Endometrium (tissue), 2 donors: ENCODE results near the gene DNAJC4.

Source experiments
- FAIRE-seq: peaks from 2 replicates; lab custom pipeline; 2012; peaks lifted over from hg19 to GRCh38; lab: Jason Lieb, UNC
- donor health status: control.
- donor health status: control.

The DNAJC4 gene

DNA sequence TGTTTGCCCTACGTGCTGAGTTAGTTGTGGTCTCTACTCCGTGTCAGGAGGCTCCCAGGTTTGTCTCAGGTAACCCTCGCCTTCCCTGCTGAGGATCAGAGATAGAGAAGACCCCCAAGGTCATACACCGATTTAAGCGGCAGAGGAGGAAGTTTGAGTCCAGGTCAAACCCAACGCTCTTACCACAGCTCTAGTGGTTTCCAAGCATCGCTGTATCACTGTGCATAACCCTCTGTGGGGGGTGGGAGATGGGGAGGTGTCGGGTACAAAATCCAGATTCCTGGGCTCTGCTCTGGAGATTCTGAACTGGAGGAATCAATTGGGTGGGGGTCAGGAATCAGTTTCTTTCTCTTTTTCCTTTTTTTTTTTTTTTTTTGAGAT is 627 bp downstream of the DNAJC4 start:
- no peak for FAIRE-seq

DNA sequence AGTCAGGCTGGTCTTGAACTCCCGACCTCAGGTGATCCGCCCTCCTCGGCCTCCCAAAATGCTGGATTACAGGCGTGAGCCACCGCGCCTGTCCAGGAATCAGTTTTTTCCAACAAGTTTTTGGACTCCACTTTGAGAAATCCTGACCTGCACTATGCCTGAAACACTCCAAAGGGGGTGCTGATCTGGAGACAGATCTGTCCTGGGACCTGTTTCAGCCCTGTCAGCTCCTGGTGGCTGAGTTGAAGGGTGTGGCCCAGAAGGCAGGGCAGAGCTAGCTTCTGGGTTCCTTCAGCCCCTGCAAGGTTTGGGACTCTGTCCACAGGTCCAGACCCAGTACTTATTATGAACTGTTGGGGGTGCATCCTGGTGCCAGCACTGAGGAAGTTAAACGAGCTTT is 1.2 kb downstream of the DNAJC4 start:
- no peak for FAIRE-seq

DNA sequence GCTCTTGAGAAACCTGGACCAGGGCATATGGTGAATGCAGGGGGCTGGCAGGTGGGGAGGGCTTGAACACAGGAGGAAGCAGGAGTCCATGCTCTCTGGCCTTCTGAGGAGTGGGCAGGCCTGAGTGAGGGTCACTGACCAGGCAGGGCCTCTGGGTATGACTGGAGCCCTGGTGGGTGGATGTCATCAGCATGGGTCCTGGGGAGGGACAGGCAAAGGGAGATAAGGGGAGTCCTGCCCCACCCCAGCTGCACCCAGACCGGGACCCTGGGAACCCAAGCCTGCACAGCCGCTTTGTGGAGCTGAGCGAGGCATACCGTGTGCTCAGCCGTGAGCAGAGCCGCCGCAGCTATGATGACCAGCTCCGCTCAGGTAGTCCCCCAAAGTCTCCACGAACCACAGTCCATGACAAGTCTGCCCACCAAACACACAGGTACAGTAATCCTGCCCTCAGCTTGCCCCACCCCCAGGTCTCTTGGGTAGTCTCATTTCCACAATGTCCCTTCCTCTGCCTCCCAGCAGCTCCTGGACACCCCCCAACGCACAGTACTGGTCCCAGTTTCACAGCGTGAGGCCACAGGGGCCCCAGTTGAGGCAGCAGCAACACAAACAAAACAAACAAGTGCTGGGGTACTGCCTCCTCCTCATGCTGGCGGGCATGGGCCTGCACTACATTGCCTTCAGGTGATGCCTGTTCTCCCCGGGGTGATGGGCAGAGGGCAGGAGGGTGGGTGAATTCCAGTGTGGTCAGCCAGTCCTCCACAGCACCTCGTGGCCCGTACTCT is 2.0 kb downstream of the DNAJC4 start:
- no peak for FAIRE-seq

DNA sequence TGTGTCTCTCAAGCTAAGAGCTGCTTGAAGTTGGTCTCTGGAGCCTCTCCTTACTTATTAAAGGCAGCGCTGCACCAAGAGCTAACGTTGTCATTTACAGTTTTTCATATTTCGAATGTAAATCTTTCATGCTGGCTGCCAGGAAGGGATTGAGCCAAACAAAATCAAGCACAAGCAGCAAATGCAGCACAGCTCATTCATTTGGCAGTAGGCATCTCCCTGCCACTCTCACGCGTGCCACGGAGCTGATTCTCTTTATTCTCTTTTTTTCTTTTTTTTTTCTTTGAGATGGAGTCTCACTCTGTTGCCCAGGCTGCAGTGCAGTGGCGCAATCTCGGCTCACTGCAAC is 2.6 kb downstream of the DNAJC4 start:
- no peak for FAIRE-seq

DNA sequence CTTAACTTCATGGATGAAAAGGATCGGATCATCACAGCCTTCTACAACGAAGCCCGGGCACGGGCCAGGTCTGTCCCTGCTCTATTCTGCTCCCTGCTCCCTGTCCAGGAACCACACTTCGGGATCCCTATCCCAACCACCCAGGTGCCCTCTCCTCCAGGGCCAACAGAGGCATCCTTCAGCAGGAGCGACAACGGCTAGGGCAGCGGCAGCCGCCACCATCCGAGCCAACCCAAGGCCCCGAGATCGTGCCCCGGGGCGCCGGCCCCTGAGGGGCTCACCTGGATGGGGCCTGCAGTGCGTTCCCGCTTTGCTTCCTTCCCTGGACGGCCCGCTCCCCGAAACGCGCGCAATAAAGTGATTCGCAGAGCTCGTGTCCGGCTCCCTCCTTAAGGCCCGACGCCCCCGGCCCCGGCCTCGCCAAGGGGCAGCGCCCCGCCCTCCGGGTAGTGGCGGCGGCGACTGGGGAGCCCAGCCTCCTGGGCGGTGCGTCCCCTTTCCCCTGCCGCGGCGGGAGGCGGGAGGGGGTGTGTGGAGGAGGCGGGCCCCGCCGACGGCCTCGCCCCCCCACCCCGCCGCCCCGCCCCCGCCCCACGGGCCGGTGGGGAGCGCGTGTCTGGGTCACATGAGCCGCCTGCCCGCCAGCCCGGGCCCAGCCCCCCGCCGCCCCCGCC is 3.7 kb downstream of the DNAJC4 start, which contains the start of gene VEGFB:
VEGFB (plus strand) TSS at position 672 of the 674 bp plus-strand sequence. CDS start 250 bp downstream, outside the sequence.
- FAIRE-seq, result no peak

DNA sequence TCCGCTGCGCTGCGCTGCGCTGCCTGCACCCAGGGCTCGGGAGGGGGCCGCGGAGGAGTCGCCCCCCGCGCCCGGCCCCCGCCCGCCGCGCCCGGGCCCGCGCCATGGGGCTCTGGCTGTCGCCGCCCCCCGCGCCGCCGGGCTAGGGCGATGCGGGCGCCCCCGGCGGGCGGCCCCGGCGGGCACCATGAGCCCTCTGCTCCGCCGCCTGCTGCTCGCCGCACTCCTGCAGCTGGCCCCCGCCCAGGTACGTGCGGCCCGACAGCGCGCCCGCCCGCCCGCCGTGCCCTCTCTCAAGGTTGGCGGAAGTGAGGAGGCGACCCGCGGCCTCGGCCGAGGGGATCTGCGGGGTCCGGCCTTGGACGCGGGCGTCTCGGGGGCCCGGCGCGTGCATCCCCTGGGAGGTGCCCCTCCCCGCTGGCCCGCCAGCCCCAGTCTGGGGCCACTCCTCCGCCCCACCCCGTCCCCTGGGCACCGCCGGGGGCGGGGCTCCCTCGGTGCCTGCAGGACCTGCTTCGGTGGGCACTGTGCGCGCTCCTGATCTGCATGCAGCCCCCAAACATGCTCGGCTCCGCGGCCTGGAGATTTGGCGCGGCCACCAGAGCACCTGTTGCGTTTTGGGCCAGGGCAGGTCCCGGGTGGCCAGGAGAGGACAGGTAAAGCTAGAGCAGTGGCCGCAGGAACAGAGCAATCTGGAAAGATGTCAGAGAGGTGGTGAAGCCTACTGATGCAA is 4.5 kb downstream of the DNAJC4 start:
- FAIRE-seq, result no peak

DNA sequence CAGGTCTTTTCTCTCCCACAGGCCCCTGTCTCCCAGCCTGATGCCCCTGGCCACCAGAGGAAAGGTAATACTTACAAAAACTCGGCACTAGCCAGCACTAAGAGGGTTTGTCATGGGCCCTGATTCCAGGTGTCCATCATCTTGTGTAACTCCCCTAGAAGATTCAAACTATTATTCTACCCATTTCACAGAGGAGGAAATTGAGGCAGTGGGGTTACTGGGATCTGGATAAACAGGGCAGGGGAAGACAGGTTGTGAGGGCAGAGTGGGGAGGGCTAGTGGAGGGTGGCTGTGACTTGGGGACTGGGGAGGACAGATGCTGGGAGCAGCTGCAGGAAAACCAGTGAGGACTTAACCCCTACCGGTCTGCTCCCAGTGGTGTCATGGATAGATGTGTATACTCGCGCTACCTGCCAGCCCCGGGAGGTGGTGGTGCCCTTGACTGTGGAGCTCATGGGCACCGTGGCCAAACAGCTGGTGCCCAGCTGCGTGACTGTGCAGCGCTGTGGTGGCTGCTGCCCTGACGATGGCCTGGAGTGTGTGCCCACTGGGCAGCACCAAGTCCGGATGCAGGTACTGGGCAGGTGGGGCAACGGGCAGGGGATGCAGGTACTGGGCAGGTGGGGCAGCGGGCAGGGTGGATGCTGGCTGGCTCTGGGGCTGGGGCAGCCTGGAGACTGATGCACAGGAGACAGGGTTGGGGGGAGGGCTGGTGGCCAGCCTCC is 5.3 kb downstream of the DNAJC4 start:
- no peak for FAIRE-seq

DNA sequence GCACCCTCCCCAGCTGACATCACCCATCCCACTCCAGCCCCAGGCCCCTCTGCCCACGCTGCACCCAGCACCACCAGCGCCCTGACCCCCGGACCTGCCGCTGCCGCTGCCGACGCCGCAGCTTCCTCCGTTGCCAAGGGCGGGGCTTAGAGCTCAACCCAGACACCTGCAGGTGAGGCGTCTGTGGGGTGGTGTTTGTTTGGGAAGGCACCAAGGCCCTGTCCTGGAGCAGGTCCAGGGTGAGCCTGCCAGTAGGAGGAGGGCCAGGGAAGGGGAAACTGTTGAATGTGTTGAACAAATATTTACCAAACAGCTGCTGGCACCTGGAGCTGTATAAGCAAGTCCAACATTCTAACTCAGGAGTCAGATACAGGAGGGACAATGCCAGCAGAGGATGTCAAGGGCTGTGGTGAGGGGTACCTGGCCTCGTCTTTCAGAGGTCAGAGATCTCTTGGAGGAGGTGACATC is 7.2 kb downstream of the DNAJC4 start:
- no peak for FAIRE-seq

DNA sequence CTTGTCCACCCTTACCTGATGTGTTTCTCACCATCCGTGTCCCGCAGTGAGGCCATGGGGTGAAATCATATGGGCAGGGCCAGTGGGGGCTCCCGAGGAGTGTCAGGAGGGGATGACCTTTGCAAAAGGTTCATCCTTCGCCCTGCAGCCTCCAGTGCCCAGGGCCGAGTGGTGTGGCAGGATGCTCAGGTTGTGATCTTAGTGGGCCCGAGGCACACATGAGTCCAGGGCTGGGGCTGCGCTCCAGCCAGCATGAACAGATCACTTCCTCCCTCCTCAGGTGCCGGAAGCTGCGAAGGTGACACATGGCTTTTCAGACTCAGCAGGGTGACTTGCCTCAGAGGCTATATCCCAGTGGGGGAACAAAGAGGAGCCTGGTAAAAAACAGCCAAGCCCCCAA is 7.7 kb downstream of the DNAJC4 start:
- FAIRE-seq, result no peak

DNA sequence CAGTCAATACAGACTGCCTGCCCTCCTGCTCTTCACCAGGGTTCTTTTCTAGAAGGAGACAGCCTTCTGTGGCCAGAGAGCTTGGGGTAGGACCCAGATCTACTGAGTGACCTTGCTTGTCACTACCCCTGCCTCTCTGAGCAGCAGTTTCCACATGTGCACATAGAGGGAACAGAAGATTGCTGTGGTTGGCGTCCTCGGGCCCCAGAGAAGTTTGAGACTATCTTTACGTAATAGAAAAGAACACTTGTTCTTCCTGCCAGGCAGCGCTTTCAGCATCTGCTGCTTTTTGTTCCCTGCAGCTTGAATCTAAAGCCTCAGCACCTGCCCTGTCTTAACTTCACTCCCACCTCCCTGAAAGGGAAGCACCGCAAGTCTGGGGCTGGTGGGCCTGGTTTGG is 8.7 kb downstream of the DNAJC4 start:
- FAIRE-seq, result no peak

DNA sequence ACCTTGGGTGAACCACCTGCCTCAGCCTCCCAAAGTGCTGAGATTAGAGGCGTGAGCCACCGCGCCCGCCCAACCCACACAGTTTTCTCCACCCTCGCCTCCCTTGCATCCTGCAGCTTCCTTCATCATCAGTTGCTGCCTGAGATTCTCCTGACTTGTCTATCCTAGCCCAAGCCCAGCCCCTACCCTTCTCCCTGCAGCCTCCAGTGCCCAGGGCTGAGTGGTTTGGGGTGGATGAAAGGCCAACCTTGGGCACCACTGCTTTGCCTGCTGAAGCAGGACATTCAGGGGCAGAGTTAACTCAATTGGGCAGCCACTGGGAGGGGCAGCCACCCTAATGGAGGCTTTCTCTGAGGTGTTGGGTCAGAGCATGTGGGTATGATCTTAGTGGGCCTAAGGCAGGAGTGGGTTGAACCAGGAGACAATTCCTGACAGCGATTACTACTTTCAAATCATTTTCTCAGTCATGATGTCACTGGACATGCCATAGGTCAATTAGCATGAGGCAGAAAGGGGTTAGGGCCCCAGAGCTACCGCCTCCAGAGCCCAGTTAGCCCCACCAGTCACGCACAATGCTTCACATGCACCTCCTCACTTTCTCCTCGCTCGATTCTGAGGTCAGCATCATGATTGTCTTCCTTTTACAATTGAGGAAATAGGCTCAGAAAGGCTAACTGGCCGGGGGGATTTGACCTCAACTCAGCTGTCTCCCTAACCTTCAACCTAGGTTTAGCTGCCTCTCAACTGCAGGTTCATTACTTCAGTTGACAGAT is 9.5 kb downstream of the DNAJC4 start:
- no peak for FAIRE-seq

DNA sequence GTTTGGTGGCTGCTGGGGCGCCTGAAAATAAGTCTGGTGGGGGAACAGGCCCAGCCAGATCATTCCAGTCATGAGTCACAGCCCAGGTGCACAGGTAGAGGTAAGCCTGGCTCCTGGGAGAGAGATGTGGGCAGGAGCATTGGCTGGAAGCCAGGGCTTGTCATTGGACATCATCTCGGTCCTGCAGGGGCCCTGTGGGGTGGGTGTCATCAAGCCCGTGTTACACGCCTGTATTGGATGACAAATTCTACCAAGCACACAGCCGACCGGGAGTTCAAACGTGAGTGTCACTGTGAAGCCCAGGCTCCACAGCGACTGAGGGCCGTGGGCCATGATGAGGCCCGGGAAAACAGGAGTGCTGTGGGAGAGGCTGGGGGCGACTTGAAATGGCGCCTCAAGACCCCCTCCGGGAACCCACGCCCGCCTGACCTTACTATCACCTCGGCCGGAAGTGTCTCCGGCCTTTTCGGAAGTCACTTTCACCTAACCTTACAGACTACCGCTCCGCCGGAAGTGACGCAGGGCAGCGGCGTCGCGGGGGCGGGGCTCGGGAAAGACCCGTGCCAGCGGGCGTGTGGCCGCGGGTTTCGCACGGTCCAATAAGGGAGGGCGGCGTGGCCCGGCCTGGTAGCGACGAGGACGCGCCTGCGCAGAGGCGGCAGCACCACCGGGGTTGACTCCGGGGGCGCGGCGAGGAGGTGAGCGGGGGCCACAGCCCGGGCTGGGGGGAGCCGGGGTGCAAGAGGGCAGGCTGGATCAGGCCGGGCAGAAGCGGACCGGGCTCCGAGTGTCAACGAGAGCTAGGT is 10.3 kb downstream of the DNAJC4 start, which contains the start of gene FKBP2:
FKBP2 (plus strand) TSS at position 661 of the 806 bp plus-strand sequence. CDS start 1,293 bp downstream, outside the sequence.
- FAIRE-seq, result no peak

DNA sequence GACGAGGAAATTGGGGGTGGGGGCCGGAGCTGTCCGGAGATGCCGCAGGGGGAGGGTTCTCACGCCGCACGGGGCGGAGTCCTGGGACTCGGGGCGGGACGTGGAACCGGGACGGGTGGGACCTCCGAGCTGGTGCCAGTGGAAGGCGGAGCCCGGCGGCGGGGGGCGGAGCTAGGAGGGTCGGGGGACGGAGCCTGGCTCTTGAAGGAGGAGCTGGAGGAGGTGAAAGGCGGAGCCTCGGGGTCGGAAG is 10.8 kb downstream of the DNAJC4 start:
- FAIRE-seq, result no peak

DNA sequence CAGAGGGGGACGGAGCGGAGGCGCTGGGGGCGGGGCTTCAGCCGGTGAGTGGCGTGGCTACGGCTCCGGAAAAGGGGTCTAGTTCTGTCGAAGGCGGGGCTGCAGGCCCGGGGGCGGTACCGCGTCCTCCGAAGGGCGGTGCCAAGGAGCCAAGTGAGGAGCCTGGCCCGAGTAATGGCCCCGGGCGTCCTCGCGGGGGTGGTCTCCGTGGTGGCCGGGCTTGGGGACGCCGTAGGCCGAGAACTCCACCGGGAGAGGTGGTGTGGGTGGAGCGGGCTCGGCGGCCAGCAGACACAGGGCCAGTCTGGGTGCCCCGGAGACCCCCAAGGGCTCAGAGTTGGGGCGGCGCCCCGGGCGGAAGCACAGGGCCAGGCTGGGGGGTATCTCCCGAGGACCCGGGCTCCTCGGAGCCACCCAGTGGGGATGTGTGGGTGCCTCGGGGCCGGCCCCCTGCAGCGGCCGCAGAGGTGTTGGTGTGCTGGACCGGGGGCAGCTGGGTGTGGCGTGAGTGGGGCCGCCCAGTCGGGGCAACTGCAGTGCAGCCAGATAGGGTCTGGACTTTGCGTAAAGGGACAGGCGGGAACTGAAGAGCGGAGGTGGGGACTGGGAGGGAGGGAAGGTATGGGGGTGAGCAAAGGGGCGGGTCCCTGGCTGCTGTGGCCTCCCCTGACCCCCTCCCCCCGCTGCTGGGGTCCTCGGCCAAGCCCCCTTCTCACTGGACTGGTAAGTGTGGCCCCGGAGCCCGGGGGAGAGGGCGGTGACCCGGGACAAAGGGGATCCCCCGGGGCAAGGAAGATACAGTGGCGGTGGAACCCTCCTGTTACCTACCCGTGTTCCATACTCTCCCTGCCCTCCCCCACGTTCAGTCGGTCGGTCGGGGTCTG is 11.4 kb downstream of the DNAJC4 start:
- FAIRE-seq, result peak; percentile 46

DNA sequence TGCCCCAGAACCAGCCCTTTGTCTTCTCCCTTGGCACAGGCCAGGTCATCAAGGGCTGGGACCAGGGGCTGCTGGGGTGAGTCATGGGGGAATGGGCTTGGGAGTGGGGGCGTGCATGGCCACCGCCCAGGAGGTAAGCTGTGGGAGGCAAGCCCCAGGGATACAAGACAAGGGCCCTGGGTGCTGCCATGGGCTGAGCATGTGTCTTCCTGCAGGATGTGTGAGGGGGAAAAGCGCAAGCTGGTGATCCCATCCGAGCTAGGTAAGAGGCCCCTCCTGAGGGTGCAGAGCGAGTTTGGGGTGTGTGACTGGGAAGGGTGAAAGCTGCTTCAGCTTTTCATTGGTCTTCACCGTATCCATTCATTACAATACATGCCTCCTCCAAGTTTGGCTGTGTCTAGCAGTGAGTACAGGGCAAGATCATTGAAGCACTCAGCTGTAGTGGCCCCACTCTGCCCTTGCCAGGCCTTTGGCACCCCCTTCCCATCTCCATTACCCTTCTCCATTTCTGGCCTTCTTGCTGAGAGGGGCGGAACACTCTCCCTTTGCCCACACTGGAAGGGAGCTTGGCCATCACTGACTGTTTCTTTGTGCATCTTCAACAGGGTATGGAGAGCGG is 13.0 kb downstream of the DNAJC4 start:
- FAIRE-seq, result no peak

DNA sequence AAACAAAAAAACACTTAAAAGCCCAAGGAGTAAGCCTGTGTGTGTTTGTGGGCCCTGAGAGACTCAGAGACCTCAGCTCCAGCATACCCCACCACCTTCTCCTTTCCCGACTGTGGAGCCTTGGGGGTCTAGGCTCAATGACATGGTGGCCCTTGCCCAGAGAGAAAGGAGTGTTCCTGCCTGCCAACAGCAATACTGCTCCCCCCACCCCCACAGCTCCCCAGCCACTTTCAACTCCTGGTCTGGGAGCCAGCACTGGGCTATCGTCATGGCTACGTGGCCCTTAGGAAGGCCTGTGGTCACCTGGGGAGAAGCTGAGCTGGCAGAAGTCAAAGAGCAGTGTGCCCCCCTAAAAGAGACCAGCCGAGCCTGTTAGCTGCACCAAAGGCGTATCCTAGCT is 13.8 kb downstream of the DNAJC4 start:
- no peak for FAIRE-seq

DNA sequence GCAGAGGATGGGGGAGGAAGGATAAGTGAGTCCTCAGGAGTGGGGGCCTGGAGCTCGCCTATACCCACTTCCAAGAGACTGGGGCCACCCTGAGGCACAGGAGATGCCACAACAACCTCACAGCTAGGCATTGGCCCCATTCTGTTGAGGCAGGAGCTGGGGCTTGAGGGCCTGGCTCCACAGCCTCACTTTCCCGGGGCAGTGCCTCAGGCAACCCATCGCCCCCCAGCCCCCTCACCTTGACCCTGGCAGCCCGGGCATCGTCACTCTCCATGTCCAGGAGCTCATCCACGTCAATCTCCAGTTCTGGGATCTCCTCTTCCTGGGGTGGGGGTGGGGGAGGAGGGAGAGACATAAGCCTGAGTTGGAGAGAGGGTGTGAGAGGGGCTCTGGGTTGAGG is 14.6 kb downstream of the DNAJC4 start:
- FAIRE-seq, result no peak

DNA sequence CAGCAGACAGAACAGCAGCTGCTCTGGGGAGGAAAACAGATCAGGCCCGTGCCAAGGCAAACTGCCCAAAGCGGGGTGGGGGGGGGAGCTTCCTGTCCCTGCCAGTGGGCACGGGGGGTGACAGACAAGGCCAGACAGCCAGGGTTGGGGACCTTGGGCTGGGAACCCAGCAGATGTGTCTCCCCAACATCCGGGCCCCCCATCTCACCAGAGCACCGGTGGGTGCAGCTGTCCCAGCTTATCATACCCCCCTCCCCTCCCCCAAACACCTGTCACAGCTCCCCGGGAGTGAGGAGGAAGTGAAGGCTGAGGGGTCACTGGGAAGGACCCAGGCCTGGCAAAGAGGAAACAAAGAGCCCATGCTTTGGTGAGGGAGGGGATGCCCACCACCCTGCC is 15.1 kb downstream of the DNAJC4 start:
- FAIRE-seq, result no peak
